Fibroblast of pulmonary artery (primary cell): ENCODE results near the gene DRD2.

Experiments used
- DNase-seq: peaks from one replicate; pipeline ENCODE4 v3.0.0-alpha.2; 2010; ENCODE audit warnings: low read depth
- H3K4me3 ChIP-seq: replicated peaks from 2 replicates; pipeline ENCODE4 v1.5.1; 2011; ENCODE audit warnings: low read depth, mild to moderate bottlenecking, control low read depth, low read length, moderate library complexity
- CTCF ChIP-seq: IDR thresholded peaks from 2 replicates; pipeline ENCODE4 v1.5.1; 2011; ENCODE audit warnings: mild to moderate bottlenecking, control low read depth, low read length, inconsistent platforms; ENCODE audit errors: missing control alignments

Gene DRD2

GRCh38 chr11:113481672-113482071 lies 6.5 kb upstream of the DRD2 start:
- no peak for DNase-seq
- TF ChIP-seq CTCF = no peak
- no peak overlapping the region for H3K4me3 ChIP-seq

GRCh38 chr11:113481226-113481625 lies 6.0 kb upstream of the DRD2 start:
- H3K4me3 ChIP-seq = no peak overlapping the region
- no peak for TF ChIP-seq CTCF
- DNase-seq = no peak

GRCh38 chr11:113477321-113477720 lies 2.1 kb upstream of the DRD2 start:
- no peak for TF ChIP-seq CTCF
- no peak for DNase-seq
- no peak overlapping the region for H3K4me3 ChIP-seq

GRCh38 chr11:113476553-113476952 lies 1.4 kb upstream of the DRD2 start:
- no peak for DNase-seq
- no peak overlapping the region for H3K4me3 ChIP-seq
- no peak for TF ChIP-seq CTCF

GRCh38 chr11:113474362-113475159 lies 637 bp downstream of the DRD2 start:
- DNase-seq = peak; percentile 87
- H3K4me3 ChIP-seq = no peak overlapping the region
- TF ChIP-seq CTCF = no peak

- DNase-seq = no peak
- H3K4me3 ChIP-seq = no peak overlapping the region
- no peak for TF ChIP-seq CTCF
Observed at GRCh38 chr11:113473983-113474361, 1.2 kb downstream of the DRD2 start.

GRCh38 chr11:113472471-113472870 lies 2.7 kb downstream of the DRD2 start:
- no peak for TF ChIP-seq CTCF
- no peak for DNase-seq
- no peak overlapping the region for H3K4me3 ChIP-seq
